Peyer's patch (tissue), 4 donors: ENCODE results near the gene KAT7. TPM values are rescaled to one million over a fixed set of nuclear protein-coding genes. Genes with fewer than 3 reads are reported as not detected.

Experiments used
- DNase-seq, 3 donors: peaks; one replicate each; pipeline ENCODE4 v3.0.0-alpha.2; 2017 to 2019
- H3K27ac ChIP-seq, 4 donors: fragments of 200-600 bp; sonication (generic); one replicate each; pipeline ENCODE4 v1.5.1; 2016 to 2019
- H3K27me3 ChIP-seq, 2 donors: fragments of 200-600 bp; sonication (generic); one replicate each; pipeline ENCODE4 v1.5.1; 2019
- H3K36me3 ChIP-seq, 3 donors: fragments of 200-600 bp; sonication (generic); one replicate each; pipeline ENCODE4 v1.5.1; 2016 to 2019
- H3K4me1 ChIP-seq, 4 donors: fragments of 200-600 bp; sonication (generic); one replicate each; pipeline ENCODE4 v1.5.1; 2016 to 2019
- H3K4me3 ChIP-seq, 4 donors: fragments of 200-600 bp; sonication (generic); 1 replicate in 3 of 4; 2 replicates in 1 of 4; pipeline ENCODE4 v1.5.1; 2016 to 2019; ENCODE audit warnings: mild to moderate bottlenecking in 1 of 4
- H3K9me3 ChIP-seq, 4 donors: fragments of 200-600 bp; sonication (generic); one replicate each; pipeline ENCODE4 v1.5.1; 2016 to 2019; ENCODE audit warnings: mild to moderate bottlenecking in 1 of 4
- CTCF ChIP-seq, 6 experiments: fragments of 450-650 bp in 4 of 6; fragments of 200-600 bp in 2 of 6; sonication (generic) in 1 of 6; IDR thresholded peaks; one replicate each; pipeline ENCODE4 v1.5.1; 2017 to 2019; ENCODE audit warnings: antibody characterized with exemption in 6 of 6, mild to moderate bottlenecking in 3 of 6, moderate library complexity in 1 of 6
- POLR2A ChIP-seq, 2 donors: fragments of 450-650 bp; IDR thresholded peaks; one replicate each; pipeline ENCODE4 v1.5.1; 2017; ENCODE audit warnings: antibody characterized with exemption in 2 of 2, mild to moderate bottlenecking in 2 of 2, moderate library complexity in 2 of 2
- total RNA-seq, 4 donors: library from RNA; depleted of rRNA; stranded (reverse); fragments of >200 nt; gene quantifications; one replicate each; pipeline ENCODE4 v1.1.0, GENCODE V29; 2016

KAT7 gene
- total RNA-seq, 4 donors from 2014 or later: 44.3 to 50.9 (median 45.3) TPM

GRCh38 chr17:49749730-49750129 lies 38.8 kb upstream of the KAT7 start:
- Histone ChIP-seq H3K27me3 (no peaks in the 10 kb centered on the region), H3K4me1 (peaks cover 0 to 28% (median 15%) of the 10 kb centered on the region in 4 donors), H3K36me3 (no peaks in the 10 kb centered on the region), H3K27ac (peak overlapping the region in 2 of 4 donors; percentile 64 to 87), H3K9me3 (no peaks in the 10 kb centered on the region), H3K4me3 (no peak overlapping the region)
- TF ChIP-seq POLR2A (IDR thresholded peaks at IDR 0.05) (no peak), CTCF (IDR thresholded peaks at IDR 0.05) (no peak)
- no peak for DNase-seq

GRCh38 chr17:49752508-49752907 lies 36.0 kb upstream of the KAT7 start:
- Histone ChIP-seq H3K27ac (peak overlapping the region in 1 of 4 donors; percentile 14), H3K9me3 (no peaks in the 10 kb centered on the region), H3K36me3 (no peaks in the 10 kb centered on the region), H3K4me1 (peaks cover 0 to 21% (median 14%) of the 10 kb centered on the region in 4 donors), H3K27me3 (no peaks in the 10 kb centered on the region), H3K4me3 (no peak overlapping the region)
- no peak for TF ChIP-seq CTCF (IDR thresholded peaks at IDR 0.05)
- TF ChIP-seq POLR2A (IDR thresholded peaks at IDR 0.05): no peak
- no peak for DNase-seq

DNA sequence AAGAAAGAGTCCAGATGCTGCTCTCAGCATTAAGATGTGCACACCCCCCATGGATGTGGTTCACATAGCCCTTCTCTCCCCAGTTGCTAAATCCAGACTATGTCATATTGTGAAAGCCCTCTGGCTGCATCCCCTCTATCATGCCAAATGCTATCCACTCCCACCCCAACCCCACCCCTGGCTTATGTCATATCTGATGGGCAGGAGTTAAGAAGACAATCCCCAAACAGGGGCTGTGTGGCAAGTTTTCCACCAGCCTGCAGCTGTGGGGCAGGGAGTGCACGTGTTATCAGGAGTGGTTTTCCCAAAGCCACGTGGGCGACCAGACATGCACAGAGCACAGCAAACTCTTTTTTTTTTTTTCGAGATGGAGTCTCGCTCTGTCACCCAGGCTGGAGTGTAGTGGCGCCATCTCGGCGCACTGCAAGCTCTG lies 34.5 kb upstream of the KAT7 start:
- Histone ChIP-seq H3K9me3 (no peaks in the 10 kb centered on the region), H3K4me1 (peaks cover 0 to 14% (median 6%) of the 10 kb centered on the region in 4 donors), H3K4me3 (no peak overlapping the region), H3K27ac (no peak overlapping the region), H3K27me3 (no peaks in the 10 kb centered on the region), H3K36me3 (no peaks in the 10 kb centered on the region)
- no peak for DNase-seq
- TF ChIP-seq CTCF (IDR thresholded peaks at IDR 0.05): no peak
- no peak for TF ChIP-seq POLR2A (IDR thresholded peaks at IDR 0.05)

DNA sequence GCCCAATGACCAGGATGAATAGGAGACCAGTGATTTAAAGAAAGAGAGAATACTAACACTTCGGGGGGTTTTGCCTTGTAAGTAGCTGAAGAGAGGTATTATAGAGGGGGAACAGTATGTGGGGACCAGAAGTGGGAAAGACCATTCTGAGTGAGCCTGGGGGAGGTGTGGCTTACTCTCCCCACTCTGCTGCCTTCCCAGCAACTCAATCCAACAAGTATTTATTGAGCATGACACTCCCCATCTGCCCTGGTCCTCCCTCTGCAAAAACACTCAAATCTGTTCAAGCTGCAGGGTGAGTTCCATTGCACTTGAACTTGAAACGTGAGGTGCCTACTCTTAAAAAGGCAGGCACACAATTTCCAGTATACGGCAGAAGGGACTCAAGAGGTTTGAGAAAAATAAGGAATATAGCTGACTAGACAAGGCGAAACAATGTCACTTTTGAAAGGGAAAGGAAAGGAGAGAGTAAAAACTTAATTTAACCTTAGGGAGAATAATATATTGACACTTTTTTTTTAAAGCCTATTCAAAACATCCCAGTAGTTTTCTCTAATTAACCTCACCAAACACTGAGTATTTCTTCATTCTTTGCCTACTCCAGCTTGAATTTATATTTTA lies 32.7 kb upstream of the KAT7 start:
- no peaks in the 10 kb centered on the region for H3K9me3 ChIP-seq
- TF ChIP-seq CTCF (IDR thresholded peaks at IDR 0.05) (no peak), POLR2A (IDR thresholded peaks at IDR 0.05) (no peak)
- no peak overlapping the region for H3K27ac ChIP-seq
- H3K27me3 ChIP-seq: no peaks in the 10 kb centered on the region
- no peak overlapping the region for H3K4me3 ChIP-seq
- peaks cover 0 to 10% (median 6%) of the 10 kb centered on the region in 4 donors for H3K4me1 ChIP-seq
- no peak for DNase-seq
- H3K36me3 ChIP-seq: no peaks in the 10 kb centered on the region

DNA sequence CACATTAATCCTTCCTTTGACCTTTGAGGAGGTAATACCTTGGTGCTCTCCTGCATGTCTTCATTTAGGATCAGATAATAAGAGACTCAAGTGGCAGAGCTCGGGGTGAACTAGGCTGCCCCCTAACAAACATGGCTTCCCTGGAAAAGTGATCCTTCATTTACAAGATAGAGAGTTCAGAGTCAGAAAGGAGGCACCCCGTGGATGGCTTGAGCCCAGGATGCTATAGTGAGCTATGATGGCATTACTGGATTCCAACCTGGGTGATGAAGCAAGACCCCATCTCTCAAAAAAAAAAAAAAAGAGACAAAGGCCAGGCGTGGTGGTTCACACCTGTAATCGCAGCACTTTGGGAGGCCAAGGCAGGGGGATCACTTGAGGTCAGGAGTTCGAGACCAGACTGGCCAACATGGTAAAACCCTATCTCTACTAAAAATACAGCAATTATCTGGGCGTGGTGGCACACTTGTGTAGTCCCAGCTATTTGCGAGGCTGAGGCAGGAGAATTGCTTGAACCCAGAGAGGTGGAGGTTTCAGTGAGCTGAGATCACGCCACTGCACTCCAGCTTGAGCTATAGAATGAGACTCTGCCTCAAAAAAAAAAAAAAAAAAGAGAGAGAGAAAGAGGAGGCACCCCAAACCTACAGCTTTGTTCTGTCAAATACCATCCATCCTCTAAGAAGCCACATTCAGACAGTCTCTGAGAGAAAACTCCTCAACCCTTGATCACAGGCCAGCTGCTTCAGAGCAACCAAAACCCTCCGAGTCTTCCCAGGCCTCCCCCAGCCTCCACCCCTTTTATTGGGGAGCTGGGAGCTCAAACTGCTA lies 31.9 kb upstream of the KAT7 start:
- peak overlapping the region in 1 of 4 donors; percentile 19 for H3K27ac ChIP-seq
- H3K36me3 ChIP-seq: no peaks in the 10 kb centered on the region
- TF ChIP-seq CTCF (IDR thresholded peaks at IDR 0.05): no peak
- no peak for TF ChIP-seq POLR2A (IDR thresholded peaks at IDR 0.05)
- H3K27me3 ChIP-seq: no peaks in the 10 kb centered on the region
- no peaks in the 10 kb centered on the region for H3K9me3 ChIP-seq
- no peak overlapping the region for H3K4me3 ChIP-seq
- DNase-seq: no peak
- H3K4me1 ChIP-seq: peaks cover 0 to 11% (median 8%) of the 10 kb centered on the region in 4 donors
